GM19463 (cell line): ENCODE measurements around the gene GOLGA6A.
A peak's percentile ranks its signal among the peaks of the same experiment; 100 is the strongest.
"Not testable (repeated sequence)": the region's sequence is repeated elsewhere in the genome, so short reads cannot be mapped to it uniquely, and the experiment has no call there.

Source experiments
- ATAC-seq: cut with Tn5 transposase; IDR thresholded peaks from one replicate; pipeline ENCODE4 v1.9.1; 2021; ENCODE audit warnings: mild to moderate bottlenecking, moderate library complexity; ENCODE audit not compliant: unreplicated experiment

GOLGA6A gene

GRCh38 chr15:74108611-74109010, 26.3 kb upstream of the GOLGA6A start:
- ATAC-seq = not testable (repeated sequence)

DNA sequence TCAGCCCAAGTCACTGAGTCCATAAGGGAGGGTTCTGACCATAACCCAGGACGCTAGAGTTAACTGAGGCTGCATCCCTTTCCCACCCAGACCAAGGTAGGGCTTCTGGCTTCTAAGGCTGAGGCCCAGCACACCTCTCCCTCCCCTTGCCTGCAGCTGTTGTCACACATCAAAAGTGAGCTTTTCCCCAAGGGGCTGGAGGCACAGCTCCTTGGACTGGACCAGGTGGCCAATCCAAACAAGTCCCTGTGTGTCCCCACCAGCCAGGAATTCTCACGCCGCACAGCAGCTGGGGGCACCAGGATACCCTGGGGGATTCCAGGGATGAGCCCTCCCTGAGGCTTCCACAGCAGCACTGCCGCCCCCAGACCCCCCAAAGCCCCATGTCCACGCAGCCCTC, 25.8 kb upstream of the GOLGA6A start:
- ATAC-seq = no peak

DNA sequence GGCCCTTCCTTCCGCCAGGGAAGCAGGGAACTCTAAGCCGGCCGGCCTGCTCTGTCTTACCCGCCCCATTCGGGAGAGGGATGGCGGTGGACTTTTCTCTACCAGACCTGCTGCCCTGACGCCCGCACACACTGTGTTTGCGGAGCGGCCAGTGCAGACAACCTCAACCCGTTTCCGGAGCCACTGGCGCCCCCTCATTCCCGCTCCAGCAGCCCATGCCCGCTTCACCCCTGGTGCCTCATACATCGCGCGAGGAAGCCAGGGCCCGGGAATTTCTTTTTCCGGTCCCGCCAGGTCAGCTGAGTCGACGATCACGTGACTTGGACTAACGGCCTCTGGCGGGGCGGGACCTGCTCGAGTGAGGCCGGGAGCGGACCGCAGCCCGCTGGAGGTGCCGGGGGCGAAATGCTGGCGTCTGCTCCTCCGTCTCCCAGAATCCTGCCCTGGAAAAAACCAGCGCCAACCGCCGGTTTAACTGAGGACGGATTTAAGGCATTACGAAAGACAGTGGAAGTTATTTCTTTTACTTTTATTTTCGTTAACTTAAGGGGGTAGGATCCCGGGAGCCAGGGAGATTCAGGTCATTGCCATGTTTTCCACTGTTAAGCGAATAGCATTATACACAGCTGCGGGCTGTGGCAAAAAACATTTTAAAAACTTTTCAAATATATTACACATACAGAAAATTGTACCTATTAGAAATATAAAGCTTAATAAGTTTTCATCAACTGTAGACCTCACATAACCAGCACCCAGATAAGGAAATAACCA, 17.8 kb upstream of the GOLGA6A start:
- ATAC-seq = peak; percentile 67

DNA sequence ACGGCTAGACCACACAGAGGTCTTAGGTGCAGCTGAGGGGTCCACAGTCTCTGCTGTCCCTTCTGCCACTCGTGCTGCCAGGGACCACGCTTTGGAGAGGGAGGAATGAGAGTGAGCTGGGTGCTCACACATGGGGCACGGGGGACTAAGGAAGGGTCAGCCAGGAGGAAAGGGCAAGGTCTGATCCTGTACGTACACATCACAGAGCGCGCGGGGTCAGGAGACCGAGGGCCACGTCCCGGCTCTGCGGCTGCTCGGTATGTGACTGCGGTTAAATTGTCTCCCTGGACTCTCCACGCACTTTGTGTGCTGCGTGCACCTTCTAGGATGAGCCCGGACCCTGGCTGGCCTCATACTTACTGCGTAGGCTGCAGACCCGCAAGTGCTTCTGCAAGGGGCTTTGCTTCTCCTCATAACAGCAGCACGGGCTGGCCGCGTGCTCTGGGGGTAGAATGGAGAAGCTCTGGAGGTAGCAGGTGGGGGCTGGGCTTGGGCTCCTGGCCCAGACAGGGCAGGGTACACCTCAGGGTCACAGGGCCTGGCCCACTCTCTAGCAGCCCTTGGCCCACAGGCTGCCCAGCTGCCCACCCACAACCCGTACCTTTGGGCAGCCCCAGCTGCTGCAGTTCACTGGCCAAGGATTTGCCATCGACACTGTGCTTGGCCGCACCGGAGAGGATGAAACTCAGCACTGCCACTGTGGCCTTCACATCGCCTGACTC, 14.6 kb upstream of the GOLGA6A start:
- not testable (repeated sequence) for ATAC-seq

GRCh38 chr15:74095610-74096009, 13.3 kb upstream of the GOLGA6A start:
- ATAC-seq = not testable (repeated sequence)

- ATAC-seq = not testable (repeated sequence)
Measured at GRCh38 chr15:74094567-74094966, 12.2 kb upstream of the GOLGA6A start.

- not testable (repeated sequence) for ATAC-seq
Measured at GRCh38 chr15:74075781-74076180, 6.6 kb downstream of the GOLGA6A start.

- ATAC-seq = not testable (repeated sequence)
Measured at GRCh38 chr15:74072614-74073337, 9.6 kb downstream of the GOLGA6A start.

DNA sequence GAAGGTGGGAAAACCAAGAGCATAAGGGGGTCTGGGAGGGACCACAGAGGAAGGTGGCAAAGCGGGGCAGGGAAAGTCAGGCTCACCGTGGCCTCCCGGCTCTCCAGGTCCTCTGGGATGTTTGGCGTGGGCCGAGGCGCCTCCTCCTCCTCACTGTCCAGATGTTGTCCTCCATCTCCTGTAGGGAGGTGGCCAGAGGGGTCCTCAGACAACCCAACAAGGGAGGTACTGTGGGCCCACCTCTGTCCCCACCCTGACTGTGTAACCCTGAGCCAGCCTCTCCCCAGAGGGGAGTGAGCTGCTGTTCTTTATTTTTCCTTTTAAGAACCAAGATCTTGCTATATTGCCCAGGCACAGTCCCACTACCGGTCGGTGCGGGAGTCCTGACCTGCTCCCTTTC, 10.2 kb downstream of the GOLGA6A start:
- not testable (repeated sequence) for ATAC-seq

GRCh38 chr15:74071645-74072044, 10.7 kb downstream of the GOLGA6A start:
- not testable (repeated sequence) for ATAC-seq

GRCh38 chr15:74065684-74066411, 16.5 kb downstream of the GOLGA6A start:
- ATAC-seq = peak; percentile 73

DNA sequence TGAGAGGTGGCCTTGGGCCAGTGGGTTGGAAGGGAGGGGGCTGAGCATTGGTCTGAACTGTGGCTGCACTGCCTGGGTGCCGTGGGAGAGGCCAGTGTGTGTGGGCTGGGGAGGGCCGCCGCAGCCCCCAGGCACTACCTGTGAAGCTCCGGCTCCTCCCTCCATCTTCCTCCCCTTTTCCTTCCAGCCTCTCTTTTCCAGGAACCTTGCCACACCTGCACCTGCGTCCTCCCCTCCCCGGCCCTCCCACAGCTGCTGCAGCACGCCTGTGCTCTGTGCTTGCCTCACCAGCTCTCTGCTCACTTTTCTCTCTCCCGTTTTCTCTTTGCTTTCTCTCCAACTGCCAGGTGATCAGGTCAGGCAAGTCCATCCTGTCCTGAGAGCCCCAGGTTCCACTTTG, 17.5 kb downstream of the GOLGA6A start:
- not testable (repeated sequence) for ATAC-seq

- not testable (repeated sequence) for ATAC-seq
Measured at GRCh38 chr15:74064183-74064582, 18.2 kb downstream of the GOLGA6A start.

GRCh38 chr15:74063425-74064146, 18.8 kb downstream of the GOLGA6A start:
- ATAC-seq = not testable (repeated sequence)

- ATAC-seq = no peak
Measured at GRCh38 chr15:74062671-74063070, 19.7 kb downstream of the GOLGA6A start.

DNA sequence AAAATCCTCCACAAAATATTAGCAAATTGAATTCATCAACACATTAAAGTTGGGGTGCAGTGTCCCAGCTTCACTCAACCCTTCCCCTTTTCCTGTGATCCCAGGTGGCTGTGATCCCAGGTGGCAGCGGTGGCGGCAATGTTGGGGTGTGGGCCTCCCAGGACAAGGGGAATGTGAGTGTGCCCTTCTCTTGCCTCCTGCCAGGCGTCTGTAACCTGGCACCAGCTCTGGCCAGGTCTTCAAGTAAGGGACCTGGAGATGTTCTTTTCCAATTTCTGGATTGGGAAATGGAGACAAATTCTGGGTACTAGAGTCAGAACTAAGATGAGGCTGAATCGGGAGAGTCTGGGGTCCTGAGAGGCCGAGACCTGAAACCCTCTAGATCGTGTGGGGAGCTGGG, 20.1 kb downstream of the GOLGA6A start:
- ATAC-seq = no peak

- ATAC-seq = no peak
Measured at GRCh38 chr15:74060251-74060650, 22.1 kb downstream of the GOLGA6A start.

DNA sequence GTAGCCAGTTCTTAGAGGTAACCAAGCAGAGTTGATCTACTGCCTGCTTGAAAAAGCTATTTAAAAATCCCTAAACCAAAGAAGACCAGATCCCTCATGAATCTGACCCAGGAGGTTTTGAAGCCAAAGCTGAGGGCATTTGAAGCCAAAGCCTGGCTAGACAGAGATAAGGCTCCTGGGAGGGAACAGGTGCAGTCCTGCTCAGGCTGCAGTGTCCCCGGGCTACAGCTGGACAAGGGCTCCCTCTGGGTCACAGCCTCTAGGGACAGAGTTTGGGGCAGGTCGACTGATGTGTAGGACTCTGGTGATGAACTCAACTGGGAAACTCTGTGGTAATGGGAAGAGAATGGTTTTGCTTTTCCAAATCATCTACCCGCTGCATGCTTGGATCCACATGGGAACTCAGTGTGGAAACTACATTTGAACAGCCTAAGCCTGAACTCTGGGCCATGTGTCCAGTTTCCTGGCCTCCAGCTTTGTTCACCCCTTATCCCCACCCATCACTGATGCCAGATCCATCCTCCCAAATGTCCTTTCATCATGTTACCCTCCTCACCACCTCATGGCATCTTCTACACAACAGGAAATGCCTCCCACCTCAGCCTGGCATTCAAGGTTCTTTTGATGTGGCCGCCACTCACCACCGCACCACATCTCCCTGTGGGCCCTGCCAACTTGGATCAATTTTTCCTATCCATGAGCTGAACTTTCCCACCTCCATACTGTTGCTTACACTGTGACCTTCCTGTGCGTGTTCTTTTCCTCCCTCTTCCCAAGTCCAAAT, 23.1 kb downstream of the GOLGA6A start:
- ATAC-seq = not testable (repeated sequence)

DNA sequence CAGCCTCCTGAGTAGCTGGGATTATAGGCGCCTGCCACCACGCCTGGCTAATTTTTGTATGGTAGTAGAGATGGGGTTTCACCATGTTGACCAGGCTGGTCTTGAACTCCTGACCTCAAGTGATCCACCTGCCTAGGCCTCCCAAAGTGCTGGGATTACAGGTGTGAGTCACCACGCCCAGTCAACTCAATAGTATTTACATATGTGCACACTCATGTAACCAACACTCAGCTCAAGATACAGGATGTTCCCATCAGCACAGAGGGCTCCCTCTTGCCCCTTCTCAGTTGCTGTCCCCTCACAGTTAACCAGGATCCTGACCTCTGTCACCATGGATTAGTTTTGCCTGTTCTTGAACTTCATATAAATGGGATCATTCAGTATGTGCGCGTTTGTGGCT, 26.0 kb downstream of the GOLGA6A start:
- not testable (repeated sequence) for ATAC-seq
